Measurements from ENCODE around the gene MIS18A.

DNA sequence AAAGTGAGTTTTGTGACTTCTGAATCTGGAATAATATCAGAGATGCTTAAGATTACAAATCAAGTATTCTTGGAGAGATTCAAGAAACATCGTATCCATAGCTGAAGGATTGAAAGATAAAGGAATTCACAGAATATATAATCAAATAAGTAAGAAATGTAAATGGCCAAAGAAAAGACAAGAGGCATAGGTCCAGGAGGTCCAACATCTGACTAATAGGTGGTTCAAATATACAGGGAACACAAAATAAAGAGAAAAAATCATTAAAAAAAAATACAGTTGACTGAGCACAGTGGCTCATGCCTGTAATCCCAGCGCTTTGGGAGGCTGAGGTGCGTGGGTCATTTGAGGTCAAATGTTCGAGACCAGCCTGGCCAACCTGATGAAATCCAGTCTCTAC lies 6.6 kb upstream of the MIS18A start:
- no peak for TF ChIP-seq POLR2A (IDR thresholded peaks at IDR 0.05; ENCODE audit: low read depth, low read length)
- TF ChIP-seq POLR2AphosphoS5 (IDR thresholded peaks at IDR 0.05; ENCODE audit: low read depth, low read length) = no peak
- no peak for TF ChIP-seq TAF1 (IDR thresholded peaks at IDR 0.05; ENCODE audit: borderline replicate concordance, low read depth, low read length)
